Measurements from ENCODE around the gene LRCH1. TPM values are rescaled to one million over a fixed set of nuclear protein-coding genes. Genes with fewer than 3 reads are reported as not detected.

Gene LRCH1
- polyA plus RNA-seq, 2 donors = 2.1 to 4.3 TPM

DNA sequence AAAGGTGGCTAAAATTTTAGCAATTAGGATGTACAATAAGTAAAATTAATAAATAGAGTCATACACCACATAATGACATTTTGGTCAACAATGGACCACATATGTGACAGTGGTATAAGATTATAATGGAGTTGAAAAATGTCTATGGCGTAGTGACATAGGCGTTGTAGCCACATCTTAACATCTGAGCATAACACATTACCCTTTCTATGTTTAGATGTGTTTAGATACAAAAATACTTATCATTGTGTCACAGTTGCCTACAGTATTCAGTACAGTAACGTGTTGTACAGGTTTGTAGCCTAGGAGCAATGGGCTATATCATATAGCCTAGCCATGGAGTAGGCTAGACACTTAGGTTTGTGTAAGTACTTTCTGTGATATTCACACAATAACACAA lies 111.2 kb downstream of the LRCH1 start:
- H3K4me1 ChIP-seq (ENCODE audit: control insufficient read depth in 2 of 2, insufficient read depth in 2 of 2, low read length in 1 of 2) = peaks cover 3 to 4% of the 10 kb centered on the region in 2 donors
- H3K27me3 ChIP-seq (ENCODE audit: control insufficient read depth in 1 of 2, insufficient read depth in 2 of 2, low read length in 2 of 2) = no peaks in the 10 kb centered on the region
- no peak overlapping the region for H3K4me3 ChIP-seq (ENCODE audit: low read depth in 1 of 2, low read length in 2 of 2)
- H3K9me3 ChIP-seq (ENCODE audit: control insufficient read depth in 2 of 2, insufficient read depth in 1 of 2, low read depth in 1 of 2, low read length in 1 of 2) = no peaks in the 10 kb centered on the region
- H3K36me3 ChIP-seq (ENCODE audit: control insufficient read depth in 2 of 2, insufficient read depth in 2 of 2, low read length in 1 of 2) = no peaks in the 10 kb centered on the region
- no peak overlapping the region for H3K27ac ChIP-seq (ENCODE audit: low read depth in 2 of 2, low read length in 1 of 2)
- 96 to 97% methylated on average over 3 of the region's 3 CpGs for WGBS, 2 donors

DNA sequence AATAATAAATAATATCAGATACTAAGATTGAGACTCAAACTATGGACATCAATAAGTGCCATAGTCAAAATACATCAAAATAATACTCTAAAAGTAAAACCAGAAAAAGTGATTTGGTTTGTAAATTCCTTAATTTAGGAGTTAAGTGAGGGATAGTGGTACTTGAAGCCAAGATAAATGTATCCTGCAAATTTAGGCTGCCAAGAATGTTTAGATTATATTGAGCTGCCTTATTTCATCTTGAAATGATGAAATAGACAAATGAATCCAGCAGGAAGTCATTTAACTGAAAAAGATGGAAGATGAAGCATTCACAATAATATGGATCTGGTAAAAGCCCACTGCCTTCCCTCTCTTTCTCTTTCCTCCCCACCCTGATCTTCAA lies 112.3 kb downstream of the LRCH1 start:
- no peaks in the 10 kb centered on the region for H3K9me3 ChIP-seq (ENCODE audit: control insufficient read depth in 2 of 2, insufficient read depth in 1 of 2, low read depth in 1 of 2, low read length in 1 of 2)
- no peaks in the 10 kb centered on the region for H3K27me3 ChIP-seq (ENCODE audit: control insufficient read depth in 1 of 2, insufficient read depth in 2 of 2, low read length in 2 of 2)
- peaks cover 3 to 4% of the 10 kb centered on the region in 2 donors for H3K4me1 ChIP-seq (ENCODE audit: control insufficient read depth in 2 of 2, insufficient read depth in 2 of 2, low read length in 1 of 2)
- no peak overlapping the region for H3K4me3 ChIP-seq (ENCODE audit: low read depth in 1 of 2, low read length in 2 of 2)
- H3K36me3 ChIP-seq (ENCODE audit: control insufficient read depth in 2 of 2, insufficient read depth in 2 of 2, low read length in 1 of 2) = peaks cover 0 to 2% of the 10 kb centered on the region in 2 donors
- H3K27ac ChIP-seq (ENCODE audit: low read depth in 2 of 2, low read length in 1 of 2) = peak overlapping the region; percentile 6 to 37

- no peak overlapping the region for H3K4me3 ChIP-seq (ENCODE audit: low read depth in 1 of 2, low read length in 2 of 2)
- H3K4me1 ChIP-seq (ENCODE audit: control insufficient read depth in 2 of 2, insufficient read depth in 2 of 2, low read length in 1 of 2) = peaks cover 3 to 4% of the 10 kb centered on the region in 2 donors
- peaks cover 0 to 4% of the 10 kb centered on the region in 2 donors for H3K36me3 ChIP-seq (ENCODE audit: control insufficient read depth in 2 of 2, insufficient read depth in 2 of 2, low read length in 1 of 2)
- peak overlapping the region; percentile 6 to 37 for H3K27ac ChIP-seq (ENCODE audit: low read depth in 2 of 2, low read length in 1 of 2)
- no peaks in the 10 kb centered on the region for H3K9me3 ChIP-seq (ENCODE audit: control insufficient read depth in 2 of 2, insufficient read depth in 1 of 2, low read depth in 1 of 2, low read length in 1 of 2)
- WGBS, 2 donors = 29 to 52% methylated on average over 7 of the region's 7 CpGs
- H3K27me3 ChIP-seq (ENCODE audit: control insufficient read depth in 1 of 2, insufficient read depth in 2 of 2, low read length in 2 of 2) = no peaks in the 10 kb centered on the region
Measured at GRCh38 chr13:46665633-46666482, 112.9 kb downstream of the LRCH1 start.

DNA sequence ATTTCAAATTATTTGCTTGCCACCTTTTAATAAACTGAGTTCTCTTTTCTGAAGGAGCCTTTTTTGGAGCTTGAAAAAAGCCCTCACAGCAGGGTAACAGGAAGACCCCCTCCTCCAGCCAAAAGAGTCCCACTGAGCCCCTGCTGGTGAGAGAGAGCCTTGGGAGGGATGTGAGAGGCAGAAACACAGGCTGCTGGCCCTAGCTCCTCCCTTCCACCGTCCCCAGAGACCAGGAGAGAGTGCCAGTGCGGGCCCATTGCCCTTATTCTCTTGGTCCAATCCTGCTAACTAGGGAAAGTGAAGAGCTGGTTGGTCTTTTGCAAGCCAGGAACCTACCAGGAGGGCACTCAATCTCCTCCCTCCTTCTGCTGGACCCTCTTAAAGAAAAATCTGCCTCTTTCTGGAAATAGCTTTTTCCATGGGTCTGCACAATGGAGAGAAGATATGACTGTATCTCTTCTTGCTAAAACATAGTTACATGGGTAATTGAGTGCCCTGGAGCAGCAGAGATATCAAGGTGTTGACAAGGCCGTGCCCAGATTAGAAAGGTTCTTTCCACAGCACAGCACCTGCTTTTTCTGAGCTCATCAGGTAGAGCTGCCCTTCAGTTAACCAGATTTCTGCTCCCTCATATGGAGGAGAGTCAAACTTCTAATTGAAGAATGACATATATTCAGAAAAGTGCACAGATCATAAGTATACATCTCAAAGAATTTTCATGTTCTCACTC lies 113.9 kb downstream of the LRCH1 start:
- no peaks in the 10 kb centered on the region for H3K27me3 ChIP-seq (ENCODE audit: control insufficient read depth in 1 of 2, insufficient read depth in 2 of 2, low read length in 2 of 2)
- peaks cover 3 to 4% of the 10 kb centered on the region in 2 donors for H3K4me1 ChIP-seq (ENCODE audit: control insufficient read depth in 2 of 2, insufficient read depth in 2 of 2, low read length in 1 of 2)
- H3K27ac ChIP-seq (ENCODE audit: low read depth in 2 of 2, low read length in 1 of 2) = no peak overlapping the region
- no peaks in the 10 kb centered on the region for H3K9me3 ChIP-seq (ENCODE audit: control insufficient read depth in 2 of 2, insufficient read depth in 1 of 2, low read depth in 1 of 2, low read length in 1 of 2)
- WGBS, 2 donors = 70 to 82% methylated on average over 3 of the region's 3 CpGs
- peaks cover 0 to 5% of the 10 kb centered on the region in 2 donors for H3K36me3 ChIP-seq (ENCODE audit: control insufficient read depth in 2 of 2, insufficient read depth in 2 of 2, low read length in 1 of 2)
- no peak overlapping the region for H3K4me3 ChIP-seq (ENCODE audit: low read depth in 1 of 2, low read length in 2 of 2)

DNA sequence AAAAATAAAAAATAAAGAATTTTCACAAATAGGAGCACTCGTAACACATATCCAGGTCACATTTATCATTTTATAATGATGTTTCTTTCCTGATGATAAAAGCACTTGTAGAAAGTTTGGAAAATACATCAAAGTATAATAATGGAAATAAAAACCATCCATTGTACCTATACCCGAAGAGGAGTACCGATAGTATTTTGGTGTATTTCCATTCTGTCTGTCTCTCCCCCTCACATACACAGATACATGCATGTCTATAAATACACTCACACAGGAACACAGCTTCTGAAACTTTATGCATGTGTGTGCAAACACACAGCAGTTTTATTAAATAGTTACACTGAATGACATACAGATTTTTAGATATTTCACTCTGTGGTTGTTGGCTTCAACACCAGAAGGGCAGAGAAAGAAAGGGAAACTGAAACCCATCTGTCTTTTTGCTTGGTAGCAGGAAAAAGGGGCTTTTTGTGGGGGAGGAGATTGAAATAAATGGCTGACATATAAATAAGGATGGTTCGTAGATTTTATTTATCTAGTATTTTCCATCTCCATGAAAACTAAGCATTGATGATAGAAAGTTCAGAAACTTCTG lies 114.8 kb downstream of the LRCH1 start:
- Histone ChIP-seq H3K4me1 (ENCODE audit: control insufficient read depth in 2 of 2, insufficient read depth in 2 of 2, low read length in 1 of 2) (peaks cover 3 to 4% of the 10 kb centered on the region in 2 donors), H3K4me3 (ENCODE audit: low read depth in 1 of 2, low read length in 2 of 2) (no peak overlapping the region), H3K27me3 (ENCODE audit: control insufficient read depth in 1 of 2, insufficient read depth in 2 of 2, low read length in 2 of 2) (no peaks in the 10 kb centered on the region), H3K36me3 (ENCODE audit: control insufficient read depth in 2 of 2, insufficient read depth in 2 of 2, low read length in 1 of 2) (peaks cover 0 to 8% of the 10 kb centered on the region in 2 donors), H3K27ac (ENCODE audit: low read depth in 2 of 2, low read length in 1 of 2) (peak overlapping the region in 1 of 2 donors; percentile 49), H3K9me3 (ENCODE audit: control insufficient read depth in 2 of 2, insufficient read depth in 1 of 2, low read depth in 1 of 2, low read length in 1 of 2) (no peaks in the 10 kb centered on the region)
- 65 to 66% methylated on average over 4 of the region's 4 CpGs for WGBS, 2 donors

DNA sequence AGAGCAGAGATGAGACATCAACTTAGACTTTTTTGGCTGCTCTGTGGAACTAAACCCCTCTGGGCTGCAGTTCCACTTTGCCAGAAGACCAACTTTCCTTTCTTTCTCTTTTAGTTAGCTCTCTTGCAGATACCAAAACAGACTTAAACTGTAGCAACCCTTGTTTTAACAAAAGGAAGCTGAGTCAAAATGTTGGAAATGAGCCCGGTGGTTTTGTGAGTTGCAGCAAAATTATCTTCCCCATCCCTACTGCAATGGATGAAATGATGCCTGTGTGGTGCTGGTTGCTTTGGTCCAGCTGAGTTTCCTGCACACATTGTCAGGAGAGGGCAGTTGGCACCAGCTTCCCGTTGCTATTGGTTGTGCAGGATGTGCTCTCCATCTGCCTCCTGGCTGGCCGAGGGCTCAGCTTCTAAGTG lies 115.3 kb downstream of the LRCH1 start:
- Histone ChIP-seq H3K4me3 (ENCODE audit: low read depth in 1 of 2, low read length in 2 of 2) (no peak overlapping the region), H3K27ac (ENCODE audit: low read depth in 2 of 2, low read length in 1 of 2) (peak overlapping the region in 1 of 2 donors; percentile 49), H3K4me1 (ENCODE audit: control insufficient read depth in 2 of 2, insufficient read depth in 2 of 2, low read length in 1 of 2) (peaks cover 3 to 4% of the 10 kb centered on the region in 2 donors), H3K9me3 (ENCODE audit: control insufficient read depth in 2 of 2, insufficient read depth in 1 of 2, low read depth in 1 of 2, low read length in 1 of 2) (no peaks in the 10 kb centered on the region), H3K36me3 (ENCODE audit: control insufficient read depth in 2 of 2, insufficient read depth in 2 of 2, low read length in 1 of 2) (peaks cover 0 to 8% of the 10 kb centered on the region in 2 donors), H3K27me3 (ENCODE audit: control insufficient read depth in 1 of 2, insufficient read depth in 2 of 2, low read length in 2 of 2) (no peaks in the 10 kb centered on the region)
- WGBS, 2 donors = 35 to 40% methylated on average over 3 of the region's 3 CpGs

DNA sequence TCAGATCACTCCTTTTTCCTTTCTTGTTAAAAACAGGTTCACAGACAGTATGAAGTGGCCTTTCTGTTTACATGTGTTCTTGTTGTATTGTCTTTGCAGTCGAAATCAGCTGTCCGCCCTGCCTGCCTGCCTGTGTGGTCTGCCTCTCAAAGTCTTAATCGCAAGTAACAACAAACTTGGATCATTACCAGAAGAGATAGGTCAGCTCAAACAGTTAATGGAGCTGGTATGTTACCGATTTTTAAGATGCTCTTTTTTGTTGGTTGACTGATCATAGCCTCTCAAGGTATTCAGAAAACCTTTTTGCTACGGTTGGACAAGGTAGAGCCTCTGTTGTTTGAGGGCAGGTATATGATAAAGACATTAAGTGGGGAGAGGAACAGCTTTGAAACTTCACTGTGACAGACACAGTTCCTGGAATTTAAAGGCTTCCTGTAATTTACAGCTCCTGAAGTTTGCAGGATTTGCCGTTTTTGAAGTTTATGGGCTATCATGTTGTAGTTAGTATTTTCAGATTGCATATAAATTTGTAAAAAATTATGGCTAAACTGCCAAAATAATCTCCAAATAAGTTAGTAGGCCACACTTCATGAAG lies 116.1 kb downstream of the LRCH1 start:
- Histone ChIP-seq H3K4me1 (ENCODE audit: control insufficient read depth in 2 of 2, insufficient read depth in 2 of 2, low read length in 1 of 2) (peaks cover 3 to 4% of the 10 kb centered on the region in 2 donors), H3K27ac (ENCODE audit: low read depth in 2 of 2, low read length in 1 of 2) (no peak overlapping the region)
- WGBS, 2 donors = 70 to 72% methylated on average over 6 of the region's 6 CpGs

GRCh38 chr13:46672338-46673090 lies 119.5 kb downstream of the LRCH1 start:
- H3K36me3 ChIP-seq (ENCODE audit: control insufficient read depth in 2 of 2, insufficient read depth in 2 of 2, low read length in 1 of 2) = peaks cover 0 to 8% of the 10 kb centered on the region in 2 donors
- H3K27me3 ChIP-seq (ENCODE audit: control insufficient read depth in 1 of 2, insufficient read depth in 2 of 2, low read length in 2 of 2) = no peaks in the 10 kb centered on the region
- no peak overlapping the region for H3K4me3 ChIP-seq (ENCODE audit: low read depth in 1 of 2, low read length in 2 of 2)
- no peak overlapping the region for H3K27ac ChIP-seq (ENCODE audit: low read depth in 2 of 2, low read length in 1 of 2)
- 85 to 89% methylated on average over 15 of the region's 15 CpGs for WGBS, 2 donors
- H3K9me3 ChIP-seq (ENCODE audit: control insufficient read depth in 2 of 2, insufficient read depth in 1 of 2, low read depth in 1 of 2, low read length in 1 of 2) = no peaks in the 10 kb centered on the region
- no peaks in the 10 kb centered on the region for H3K4me1 ChIP-seq (ENCODE audit: control insufficient read depth in 2 of 2, insufficient read depth in 2 of 2, low read length in 1 of 2)

More for the DNA sequence above, 116.1 kb downstream of the LRCH1 start:
- Histone ChIP-seq H3K27me3 (ENCODE audit: control insufficient read depth in 1 of 2, insufficient read depth in 2 of 2, low read length in 2 of 2) (no peaks in the 10 kb centered on the region), H3K9me3 (ENCODE audit: control insufficient read depth in 2 of 2, insufficient read depth in 1 of 2, low read depth in 1 of 2, low read length in 1 of 2) (no peaks in the 10 kb centered on the region), H3K4me3 (ENCODE audit: low read depth in 1 of 2, low read length in 2 of 2) (no peak overlapping the region), H3K36me3 (ENCODE audit: control insufficient read depth in 2 of 2, insufficient read depth in 2 of 2, low read length in 1 of 2) (peaks cover 0 to 8% of the 10 kb centered on the region in 2 donors)

DNA sequence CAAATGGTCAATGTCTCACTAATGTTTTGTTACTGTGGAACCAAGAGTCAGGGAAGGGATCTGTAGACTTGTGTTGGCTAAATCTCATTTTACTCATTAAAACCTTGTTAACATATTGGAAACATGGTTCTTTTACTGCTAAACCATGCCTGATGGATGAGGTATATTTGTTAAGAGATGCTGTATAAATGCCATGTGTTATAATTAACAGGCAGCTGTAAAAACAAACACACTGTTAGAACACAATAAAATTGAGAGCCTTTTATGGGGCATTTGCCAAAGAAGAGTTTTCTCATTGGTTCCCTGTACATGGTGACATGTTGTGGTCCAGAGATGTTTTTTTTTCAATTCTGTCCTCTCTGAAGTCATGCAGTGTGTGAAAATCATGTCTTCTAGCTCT lies 122.0 kb downstream of the LRCH1 start:
- no peaks in the 10 kb centered on the region for H3K4me1 ChIP-seq (ENCODE audit: control insufficient read depth in 2 of 2, insufficient read depth in 2 of 2, low read length in 1 of 2)
- H3K27me3 ChIP-seq (ENCODE audit: control insufficient read depth in 1 of 2, insufficient read depth in 2 of 2, low read length in 2 of 2) = no peaks in the 10 kb centered on the region
- H3K36me3 ChIP-seq (ENCODE audit: control insufficient read depth in 2 of 2, insufficient read depth in 2 of 2, low read length in 1 of 2) = peaks cover 0 to 6% of the 10 kb centered on the region in 2 donors
- H3K9me3 ChIP-seq (ENCODE audit: control insufficient read depth in 2 of 2, insufficient read depth in 1 of 2, low read depth in 1 of 2, low read length in 1 of 2) = no peaks in the 10 kb centered on the region
- no peak overlapping the region for H3K27ac ChIP-seq (ENCODE audit: low read depth in 2 of 2, low read length in 1 of 2)
- H3K4me3 ChIP-seq (ENCODE audit: low read depth in 1 of 2, low read length in 2 of 2) = no peak overlapping the region
